Measurements from ENCODE around the gene SCFD1.
A peak's percentile ranks its signal among the peaks of the same experiment; 100 is the strongest.
"Not testable (repeated sequence)": the region's sequence is repeated elsewhere in the genome, so short reads cannot be mapped to it uniquely, and the experiment has no call there.

SCFD1 gene

GRCh38 chr14:30610787-30611343 lies 11.3 kb upstream of the SCFD1 start:
- DNase-seq, result peak; percentile 83 to 88 (median 83)

GRCh38 chr14:30614155-30614554 lies 8.0 kb upstream of the SCFD1 start:
- DNase-seq, result no peak

GRCh38 chr14:30620178-30620577 lies 1.9 kb upstream of the SCFD1 start:
- peak; percentile 71 to 93 (median 92) for DNase-seq

- DNase-seq, result peak; percentile 50 to 69 (median 66)
Measured at GRCh38 chr14:30621354-30621939, 672 bp upstream of the SCFD1 start.

- no peak for DNase-seq
Measured at GRCh38 chr14:30623412-30624131, 1.5 kb downstream of the SCFD1 start.

DNA sequence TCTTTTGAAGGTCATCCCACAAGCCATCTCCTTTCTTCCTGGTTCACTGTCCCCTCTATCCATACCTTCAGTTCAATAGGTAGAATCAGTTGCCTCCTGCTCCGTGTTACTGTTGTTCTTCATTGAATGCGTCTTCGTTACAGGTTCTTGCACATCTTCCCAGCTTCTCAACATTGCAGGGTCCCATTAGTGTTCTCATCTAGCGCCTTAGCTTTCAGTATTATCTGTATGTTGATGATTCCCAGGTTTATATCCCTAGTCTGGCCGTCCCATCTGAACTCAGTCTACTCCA lies 2.0 kb downstream of the SCFD1 start:
- no peak for DNase-seq

- DNase-seq, result no peak
Measured at GRCh38 chr14:30625533-30625932, 3.4 kb downstream of the SCFD1 start.

DNA sequence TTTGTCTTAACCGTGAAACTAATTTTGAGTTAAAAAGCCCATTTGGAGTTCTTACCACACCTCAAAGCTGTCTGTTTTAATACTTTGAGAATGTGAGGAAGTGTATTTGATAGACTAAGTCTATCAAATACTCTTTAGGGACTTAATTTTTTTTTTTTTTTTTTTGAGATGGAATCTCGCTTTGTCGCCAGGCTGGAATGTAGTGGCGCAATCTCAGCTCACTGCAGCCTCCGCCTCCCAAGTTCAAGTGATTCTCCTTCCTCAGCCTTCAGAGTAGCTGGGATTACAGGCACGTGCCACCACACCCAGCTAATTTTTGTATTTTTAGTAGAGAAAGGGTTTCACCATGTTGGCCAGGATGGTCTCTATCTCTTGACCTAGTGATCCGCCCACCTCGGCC lies 7.3 kb downstream of the SCFD1 start:
- not testable (repeated sequence) for DNase-seq

DNA sequence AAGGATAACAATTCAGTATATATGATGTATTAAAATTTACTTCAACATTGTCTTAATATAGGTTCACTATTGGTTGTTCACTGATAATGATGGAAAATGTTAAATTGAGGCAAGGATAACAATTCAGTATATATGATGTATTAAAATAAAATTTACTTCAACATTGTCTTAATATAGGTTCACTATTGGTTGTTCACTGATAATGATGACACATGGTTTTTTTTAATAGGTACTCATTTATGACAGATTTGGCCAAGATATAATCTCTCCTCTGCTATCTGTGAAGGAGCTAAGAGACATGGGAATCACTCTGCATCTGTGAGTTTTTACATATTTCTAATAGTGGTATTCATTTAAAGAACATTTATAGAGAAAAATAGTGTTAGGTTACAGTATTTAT lies 8.1 kb downstream of the SCFD1 start:
- DNase-seq, result no peak

DNA sequence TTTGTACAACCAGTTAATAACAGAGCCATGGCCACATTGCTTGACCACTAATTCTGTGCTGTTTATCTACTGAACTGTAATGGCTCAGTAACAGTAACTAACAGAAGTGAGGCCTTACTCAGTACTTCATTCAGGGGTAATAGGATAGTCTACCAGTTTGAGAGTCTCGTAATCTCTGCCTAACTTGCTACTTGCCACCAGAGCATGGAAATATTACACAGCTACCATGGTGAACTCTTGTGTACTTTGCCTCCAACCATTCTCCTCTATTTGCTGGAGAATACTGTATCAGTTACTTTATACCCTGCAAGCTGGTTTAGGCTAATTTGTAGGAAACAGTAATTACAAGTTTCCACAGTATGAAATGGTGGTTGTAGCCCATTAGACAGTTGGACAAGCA lies 10.6 kb downstream of the SCFD1 start:
- DNase-seq, result no peak

DNA sequence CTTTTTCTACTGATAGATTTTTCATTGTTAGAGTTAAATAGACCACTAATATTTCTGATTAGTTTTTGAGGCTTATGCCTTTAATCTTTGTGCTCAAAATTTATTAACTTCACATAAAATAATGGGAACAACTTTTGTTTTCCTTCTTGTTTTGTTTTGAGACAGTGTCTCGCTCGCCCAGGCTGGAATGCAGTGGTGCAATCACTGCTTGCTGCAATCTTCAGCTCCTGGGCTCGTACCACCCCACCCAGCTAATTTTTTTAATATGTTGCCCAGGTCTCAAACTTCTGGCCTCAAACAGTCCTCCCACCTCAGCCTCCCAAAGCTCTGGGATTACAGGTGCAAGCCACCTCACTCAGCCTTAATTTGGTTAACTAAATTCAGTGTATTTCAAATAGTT lies 16.8 kb downstream of the SCFD1 start:
- peak in 1 of 3 donors; percentile 8 for DNase-seq

- no peak for DNase-seq
Measured at GRCh38 chr14:30641207-30641606, 19.1 kb downstream of the SCFD1 start.

DNA sequence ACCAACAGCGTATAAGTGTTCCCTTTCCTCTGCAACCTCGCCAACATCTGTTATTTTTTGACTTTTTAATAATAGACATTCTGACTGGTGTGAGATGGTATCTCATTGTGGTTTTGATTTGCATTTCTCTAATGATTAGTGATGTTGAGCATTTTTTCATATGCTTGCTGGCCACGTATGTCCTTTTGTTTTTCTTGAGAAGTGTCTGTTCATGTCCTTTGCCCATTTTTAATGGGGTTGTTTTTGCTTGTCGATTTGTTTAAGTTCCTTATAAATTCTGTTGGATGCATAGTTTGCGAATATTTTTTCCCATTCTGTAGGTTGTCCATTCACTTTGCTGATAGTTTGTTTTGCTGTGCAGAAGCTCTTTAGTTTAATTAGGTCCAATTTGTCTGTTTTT lies 22.3 kb downstream of the SCFD1 start:
- DNase-seq, result not testable (repeated sequence)

GRCh38 chr14:30645600-30645999 lies 23.5 kb downstream of the SCFD1 start:
- no peak for DNase-seq

GRCh38 chr14:30648471-30648870 lies 26.4 kb downstream of the SCFD1 start:
- no peak for DNase-seq

DNA sequence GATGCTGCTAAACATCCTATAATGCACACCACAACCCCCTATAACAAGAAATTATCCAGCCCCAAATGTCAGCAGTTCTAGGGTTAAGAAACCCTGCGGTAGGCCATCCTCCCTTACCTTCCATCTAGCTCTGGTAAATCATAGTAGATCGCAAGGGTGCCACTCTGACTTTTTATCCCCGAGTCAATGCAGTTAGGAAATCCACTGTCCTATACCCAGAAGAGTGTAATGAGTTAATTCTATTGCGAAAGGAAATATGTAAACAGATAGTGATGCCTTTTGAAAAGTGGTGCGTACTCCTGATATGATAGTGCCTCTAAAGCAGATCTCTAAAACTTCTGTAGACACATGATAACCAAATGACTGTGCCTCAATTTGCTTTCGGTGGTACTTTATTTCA lies 29.8 kb downstream of the SCFD1 start:
- DNase-seq, result no peak

- no peak for DNase-seq
Measured at GRCh38 chr14:30655124-30655523, 33.0 kb downstream of the SCFD1 start.

- DNase-seq, result no peak
Measured at GRCh38 chr14:30655658-30656057, 33.5 kb downstream of the SCFD1 start.

- peak; percentile 48 to 59 (median 54) for DNase-seq
Measured at GRCh38 chr14:30656190-30656632, 34.1 kb downstream of the SCFD1 start.

- DNase-seq, result no peak
Measured at GRCh38 chr14:30657050-30657449, 34.9 kb downstream of the SCFD1 start.

DNA sequence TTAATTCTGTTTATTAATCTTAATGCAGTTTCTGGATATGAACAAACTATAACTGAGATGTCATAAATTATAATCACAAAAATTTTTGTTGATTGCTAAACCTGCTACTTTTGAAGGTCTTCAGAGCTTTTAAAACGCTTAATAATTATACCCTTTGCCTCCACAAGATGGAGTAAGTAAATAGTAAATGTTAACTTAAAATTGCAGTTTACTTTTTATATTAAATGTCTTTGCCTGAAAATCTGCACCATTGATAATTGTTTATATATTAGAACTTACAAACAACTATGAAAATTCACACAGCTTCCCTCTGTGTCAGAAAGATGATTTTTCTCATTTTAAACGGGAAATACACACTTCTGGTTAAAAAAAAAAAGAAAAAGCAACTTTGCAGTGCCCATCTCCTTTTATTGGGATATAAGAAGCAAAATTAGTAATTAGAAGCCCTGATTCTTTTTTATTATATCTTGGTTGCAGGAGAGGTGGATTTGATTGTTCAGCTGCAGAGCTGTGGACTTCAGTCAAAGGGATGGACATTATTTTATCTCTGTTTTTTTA lies 35.6 kb downstream of the SCFD1 start:
- peak in 1 of 3 donors; percentile 12 for DNase-seq

GRCh38 chr14:30658645-30659044 lies 36.5 kb downstream of the SCFD1 start:
- DNase-seq, result no peak

GRCh38 chr14:30669594-30669993 lies 47.5 kb downstream of the SCFD1 start:
- no peak for DNase-seq

DNA sequence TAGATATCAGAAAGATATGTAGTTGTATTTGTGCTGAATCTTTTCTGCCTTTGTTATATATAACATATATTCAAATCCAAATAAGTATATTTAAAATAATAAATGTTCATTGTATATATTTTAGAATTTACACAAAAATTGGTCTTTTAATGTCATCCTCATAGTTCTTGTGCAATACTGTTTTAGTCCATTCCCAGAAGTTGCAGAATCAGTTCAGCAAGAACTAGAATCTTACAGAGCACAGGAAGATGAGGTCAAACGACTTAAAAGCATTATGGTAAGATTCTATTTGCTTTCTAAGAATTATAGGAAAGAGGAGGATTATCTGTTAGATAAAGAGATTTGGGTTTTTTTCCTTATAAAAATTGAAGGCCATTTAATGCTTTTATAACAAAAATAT lies 51.0 kb downstream of the SCFD1 start:
- DNase-seq, result no peak
